ENCODE results near the gene CLUH.

Gene CLUH

DNA sequence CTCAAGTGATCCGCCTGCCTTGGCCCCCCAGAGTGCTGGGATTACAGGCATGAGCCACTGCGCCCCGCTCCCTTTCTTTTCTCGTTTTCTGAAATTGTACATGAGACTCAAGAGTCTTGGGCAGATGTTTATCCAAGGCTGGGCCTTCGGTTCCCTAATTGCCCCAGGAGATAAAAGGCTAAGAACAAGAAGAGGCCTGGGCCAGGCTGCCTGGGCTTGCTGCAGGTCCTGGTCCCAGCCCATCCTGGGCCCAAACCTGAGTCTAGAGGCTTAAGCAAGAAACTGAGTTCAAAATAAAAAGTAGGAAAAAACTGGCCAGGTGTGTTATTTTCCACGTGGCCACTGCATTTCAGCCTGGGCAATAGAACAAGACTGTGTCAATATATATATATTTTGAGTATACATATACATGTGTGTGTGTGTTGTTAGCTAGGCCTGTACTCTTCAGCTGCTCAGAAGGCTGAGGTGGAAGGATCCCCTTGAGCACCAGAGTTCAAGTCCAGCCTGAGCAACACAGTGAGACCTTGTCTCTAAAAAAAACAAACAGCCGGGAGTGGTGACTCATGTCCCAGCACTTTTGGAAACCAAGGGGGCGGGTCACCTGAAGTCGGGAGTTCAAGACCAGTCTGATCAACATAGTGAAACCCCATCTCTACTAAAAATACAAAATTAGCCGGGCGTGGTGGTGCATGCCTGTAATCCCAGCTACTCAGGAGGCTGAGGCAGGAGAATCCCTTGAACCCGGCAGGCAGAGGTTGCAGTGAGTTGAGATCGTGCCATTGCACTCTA is 6.8 kb upstream of the CLUH start:
- DNase-seq (ENCODE audit: low read depth in 2 of 2, low spot score in 1 of 2) = no peak

DNA sequence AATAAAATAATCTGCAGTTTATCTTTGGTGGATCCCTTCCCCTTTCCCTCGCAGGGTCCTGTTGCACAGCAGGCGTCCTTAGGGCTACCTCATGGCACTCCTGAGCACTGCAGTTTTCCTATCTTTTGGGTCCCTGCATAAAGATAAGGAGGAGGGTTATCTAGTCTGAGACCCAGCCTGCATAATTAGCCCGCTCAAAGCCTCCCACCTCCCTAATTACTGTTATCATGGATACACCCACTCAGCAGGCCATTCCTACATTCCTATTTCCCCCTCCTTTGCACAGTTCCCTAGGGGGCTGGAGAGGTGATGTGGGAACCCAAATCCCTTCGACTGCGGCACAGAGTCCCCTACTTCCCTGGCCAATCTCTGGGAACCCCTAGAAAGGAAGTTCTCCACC is 5.1 kb upstream of the CLUH start:
- DNase-seq (ENCODE audit: low read depth in 2 of 2, low spot score in 1 of 2) = no peak

DNA sequence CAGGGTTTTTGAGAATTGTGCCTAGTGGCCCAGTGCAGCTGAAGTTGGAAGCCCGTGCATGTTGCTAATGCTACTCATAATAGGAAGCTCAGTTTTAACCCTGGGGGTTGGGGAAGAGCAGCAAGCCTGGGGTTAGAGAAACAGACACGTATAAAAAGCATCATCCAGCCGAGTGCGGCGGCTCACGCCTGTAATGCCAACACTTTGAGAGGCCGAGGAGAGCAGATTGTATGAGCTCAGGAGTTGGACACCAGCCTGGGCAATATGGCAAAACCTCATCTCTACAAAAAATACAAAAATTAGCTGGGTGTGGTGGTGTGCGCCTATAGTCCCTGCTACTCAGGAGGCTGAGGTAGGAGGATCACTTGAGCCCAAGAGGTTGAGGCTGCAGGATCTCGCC is 2.3 kb upstream of the CLUH start:
- DNase-seq (ENCODE audit: low read depth in 2 of 2, low spot score in 1 of 2) = no peak

DNA sequence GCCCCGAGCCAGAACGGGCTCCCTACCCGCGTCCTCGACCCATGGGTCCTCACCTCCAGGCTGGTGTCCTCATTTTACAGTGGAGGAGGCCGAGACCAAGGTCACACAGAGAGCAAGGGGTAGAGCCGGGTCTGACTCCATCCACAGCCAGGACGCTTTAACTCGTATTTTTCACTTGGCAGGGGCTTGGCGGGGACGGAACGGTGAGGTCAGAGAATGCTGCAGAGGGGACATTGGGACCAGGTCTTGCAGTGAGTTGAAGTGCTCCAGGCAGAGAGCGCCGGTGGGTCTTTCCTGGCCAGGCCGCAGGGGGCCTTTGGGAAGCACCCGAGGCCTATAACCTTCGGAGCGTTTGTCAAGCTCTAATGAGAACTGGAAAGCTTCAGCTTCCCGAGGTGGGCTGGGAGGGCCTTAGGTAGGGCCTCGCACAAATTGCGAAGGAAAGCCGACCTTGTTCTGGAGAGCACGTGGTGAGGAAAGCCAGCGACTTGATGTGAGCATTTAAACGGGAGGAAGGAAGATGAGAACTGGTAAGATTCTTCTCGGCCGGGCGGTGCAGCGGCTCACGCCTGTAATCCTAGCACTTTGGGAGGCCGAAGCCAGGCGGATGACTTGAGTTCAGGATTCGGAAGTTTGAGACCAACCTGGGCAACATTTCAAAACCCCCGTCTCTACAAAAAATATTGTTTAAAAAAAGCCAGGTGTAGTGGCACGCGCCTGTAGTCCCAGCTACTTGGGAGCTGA is 908 bp upstream of the CLUH start:
- no peak for DNase-seq (ENCODE audit: low read depth in 2 of 2, low spot score in 1 of 2)

DNA sequence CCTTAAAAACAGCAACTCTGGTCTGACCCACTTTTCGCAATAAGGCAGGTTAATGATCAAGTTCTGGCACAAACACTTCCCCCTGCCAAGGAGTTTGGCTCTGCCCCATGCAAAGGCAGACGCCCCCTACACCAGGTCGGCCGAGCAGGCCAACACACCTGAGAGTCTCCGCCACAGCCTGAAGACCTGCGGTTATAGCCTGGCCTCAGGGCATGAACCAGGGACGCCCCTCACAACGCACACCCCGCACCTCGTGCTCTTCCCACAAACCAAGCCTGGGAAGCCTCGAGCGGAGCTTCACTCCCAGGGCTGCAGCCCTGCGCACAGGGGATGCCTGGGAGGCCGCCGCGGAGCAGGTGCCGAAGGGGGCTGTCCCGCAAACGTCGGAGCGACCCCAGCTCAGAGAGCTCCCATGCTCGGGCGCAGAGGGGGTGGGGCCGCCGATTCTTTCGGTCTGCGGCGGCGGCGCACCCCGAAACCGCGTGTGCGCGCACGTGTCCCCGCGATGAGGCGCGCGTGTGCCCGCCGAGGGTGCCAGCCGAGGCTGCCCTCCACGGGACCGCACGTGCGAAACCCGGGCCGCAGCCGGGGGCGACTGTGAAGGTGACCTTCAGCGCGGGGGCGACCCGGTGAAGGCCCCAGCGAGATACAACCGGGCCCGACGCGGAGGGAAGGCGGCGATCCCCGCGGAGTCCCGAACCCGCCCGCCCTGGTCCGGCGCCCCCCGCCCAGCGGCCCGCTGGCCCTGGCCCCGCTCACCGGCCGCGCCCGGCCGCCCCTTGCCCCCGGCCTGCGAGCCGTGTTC is 559 bp downstream of the CLUH start:
- DNase-seq (ENCODE audit: low read depth in 2 of 2, low spot score in 1 of 2) = no peak

DNA sequence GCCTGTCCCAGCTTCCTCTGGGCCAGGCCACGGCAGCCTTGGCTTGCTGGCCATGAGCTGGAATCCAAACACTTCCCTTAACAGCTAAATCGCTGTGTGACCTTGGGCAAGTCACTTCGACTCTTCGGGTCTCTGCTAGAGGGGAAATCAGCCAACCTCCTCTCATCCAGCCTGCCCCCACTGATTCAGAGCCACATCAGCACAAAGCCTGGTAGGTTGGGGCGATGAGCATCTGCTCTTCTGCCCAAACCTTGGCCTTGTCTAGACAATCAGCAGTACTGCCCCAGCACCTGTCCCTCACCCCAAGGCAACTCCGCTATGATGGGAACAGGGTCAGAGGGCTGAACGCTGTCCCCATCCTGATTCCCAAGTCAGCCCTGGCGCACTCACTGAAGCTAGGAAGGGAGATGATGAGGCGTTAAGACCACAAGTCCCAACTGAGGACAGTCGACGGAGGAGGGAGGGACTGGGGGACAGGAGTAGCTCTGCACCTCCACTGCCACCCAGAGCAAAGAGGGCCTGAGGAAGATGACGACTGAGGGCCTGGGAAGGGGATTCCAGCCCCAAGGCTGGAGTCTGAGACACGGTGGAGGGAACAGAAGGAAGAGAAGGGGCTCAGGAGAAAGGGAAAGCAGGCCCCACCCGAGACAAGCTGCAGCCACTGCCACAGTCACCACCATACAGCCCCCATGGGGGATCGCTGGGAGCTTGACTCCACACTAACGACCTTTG is 1.3 kb downstream of the CLUH start:
- DNase-seq (ENCODE audit: low read depth in 2 of 2, low spot score in 1 of 2) = no peak

DNA sequence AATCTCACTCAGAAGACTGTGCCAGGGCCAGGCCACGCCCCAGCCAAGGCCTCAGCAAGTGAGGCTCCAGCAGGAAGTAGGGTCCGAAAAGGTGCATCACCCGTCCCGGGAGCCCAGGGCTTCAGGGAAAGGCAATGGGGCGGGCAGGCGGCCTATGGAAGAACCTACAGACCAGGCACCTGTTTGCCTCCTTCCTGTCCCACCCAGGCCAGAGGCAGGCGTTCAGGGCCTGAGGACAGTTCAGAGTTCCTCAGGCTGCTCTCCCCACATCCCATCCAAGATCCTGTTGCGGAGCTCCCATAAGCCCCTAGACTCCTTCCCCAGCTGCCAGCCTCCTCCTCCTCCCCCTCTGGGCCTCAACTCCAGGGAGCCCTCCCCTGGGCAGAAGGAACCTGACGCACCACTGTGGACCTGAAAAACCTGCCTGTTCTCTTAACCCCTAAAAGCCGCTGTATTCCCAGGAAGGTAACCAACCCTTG is 2.3 kb downstream of the CLUH start:
- DNase-seq (ENCODE audit: low read depth in 2 of 2, low spot score in 1 of 2) = no peak

DNA sequence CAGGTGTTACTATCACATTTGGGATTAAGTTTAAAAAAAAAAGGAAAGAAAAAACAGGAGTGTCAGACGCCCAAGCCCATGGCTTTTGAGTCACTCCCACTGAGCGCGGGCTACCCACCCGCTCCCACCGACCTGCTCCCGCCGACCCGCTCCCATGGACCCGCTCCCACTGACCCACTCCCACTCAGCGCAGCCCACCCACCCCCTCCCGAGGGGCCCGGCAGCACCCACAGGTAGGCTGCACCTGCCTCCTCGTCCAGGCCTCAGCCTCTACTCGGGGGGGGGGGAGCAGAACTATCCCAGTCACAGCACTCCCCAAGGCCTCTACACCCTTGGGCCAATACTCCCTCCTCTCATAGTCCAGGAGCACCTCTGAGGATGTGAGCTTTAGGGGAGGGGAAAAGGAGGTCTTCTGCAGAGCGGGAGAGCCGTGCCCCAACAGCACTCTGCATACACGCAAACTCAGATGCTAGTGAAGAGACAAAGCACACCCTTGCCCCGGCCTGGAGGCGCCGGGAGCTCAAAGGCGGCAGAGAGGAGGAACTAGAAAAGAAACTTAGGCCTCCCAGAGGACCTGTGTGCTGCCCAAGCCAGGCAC is 2.9 kb downstream of the CLUH start:
- no peak for DNase-seq (ENCODE audit: low read depth in 2 of 2, low spot score in 1 of 2)

DNA sequence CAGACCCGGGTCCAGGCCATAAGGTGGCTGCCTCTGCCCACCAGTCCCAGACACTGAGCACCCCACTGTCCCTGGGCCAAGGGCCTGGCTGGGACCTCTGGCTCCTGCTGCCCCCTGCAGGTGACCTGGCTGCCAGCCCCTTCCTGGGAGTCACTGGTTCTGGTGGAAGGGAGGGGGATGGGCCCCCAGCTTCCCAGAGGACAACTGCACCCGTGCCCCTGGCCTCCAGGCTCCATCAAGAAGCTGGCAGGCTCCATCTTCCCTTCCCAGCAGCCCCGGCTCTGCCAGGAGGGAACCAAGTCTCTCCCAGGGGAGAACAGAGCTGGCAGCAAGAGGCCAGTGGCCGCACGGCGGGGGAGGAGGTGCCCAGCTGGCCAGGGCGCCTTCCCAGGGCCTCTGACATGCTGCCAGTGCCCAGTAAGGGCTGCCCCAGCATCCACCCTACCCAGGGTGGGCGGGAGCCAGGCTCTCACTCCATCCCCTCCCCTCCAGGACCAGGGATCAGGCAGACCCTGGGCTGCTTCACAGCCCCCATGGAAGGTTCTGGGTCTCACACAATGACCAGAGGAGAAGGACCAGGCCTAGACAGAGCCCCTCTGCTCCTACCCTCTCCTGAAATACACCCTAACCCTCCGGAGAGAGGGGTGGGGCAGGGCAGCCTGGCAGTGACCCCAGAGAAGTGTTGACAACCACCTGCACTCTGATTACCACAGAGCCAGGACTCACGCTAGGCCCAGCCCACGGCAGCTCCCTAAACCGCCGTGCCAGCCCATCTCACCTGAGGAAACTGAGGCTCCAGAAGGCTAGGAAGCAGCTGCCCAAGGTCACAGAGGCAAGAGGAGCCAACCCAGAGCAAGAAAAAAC is 3.6 kb downstream of the CLUH start:
- no peak for DNase-seq (ENCODE audit: low read depth in 2 of 2, low spot score in 1 of 2)

DNA sequence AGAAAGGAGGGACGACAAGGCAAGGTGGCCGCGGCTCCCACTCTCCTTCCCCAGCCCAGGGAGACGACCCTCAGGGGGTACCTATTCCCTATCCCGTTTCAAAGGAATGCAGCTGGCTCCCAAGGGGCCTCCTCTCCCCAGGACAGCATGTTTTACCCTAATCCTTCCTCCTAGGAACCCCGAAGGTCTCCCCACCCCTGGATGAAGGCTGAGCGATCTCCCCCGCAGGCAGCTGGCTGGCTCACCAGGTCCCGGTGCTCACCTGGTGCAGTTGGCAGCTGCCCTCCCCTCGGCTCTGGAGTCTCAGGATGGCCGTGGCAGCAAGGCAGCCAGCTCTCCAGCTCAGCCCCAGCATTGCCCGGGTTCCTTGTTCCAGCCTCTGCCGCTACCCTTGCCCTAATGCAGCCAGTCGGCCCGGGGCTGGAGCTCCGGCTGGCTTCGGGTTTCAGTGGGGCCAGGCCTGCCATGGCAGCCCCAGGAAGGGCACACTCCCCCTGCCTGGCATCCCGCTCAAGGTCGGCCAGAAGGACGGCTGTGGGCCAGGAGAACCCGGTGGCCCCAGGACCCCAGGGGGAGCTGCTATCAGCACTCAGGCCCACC is 4.6 kb downstream of the CLUH start:
- no peak for DNase-seq (ENCODE audit: low read depth in 2 of 2, low spot score in 1 of 2)

DNA sequence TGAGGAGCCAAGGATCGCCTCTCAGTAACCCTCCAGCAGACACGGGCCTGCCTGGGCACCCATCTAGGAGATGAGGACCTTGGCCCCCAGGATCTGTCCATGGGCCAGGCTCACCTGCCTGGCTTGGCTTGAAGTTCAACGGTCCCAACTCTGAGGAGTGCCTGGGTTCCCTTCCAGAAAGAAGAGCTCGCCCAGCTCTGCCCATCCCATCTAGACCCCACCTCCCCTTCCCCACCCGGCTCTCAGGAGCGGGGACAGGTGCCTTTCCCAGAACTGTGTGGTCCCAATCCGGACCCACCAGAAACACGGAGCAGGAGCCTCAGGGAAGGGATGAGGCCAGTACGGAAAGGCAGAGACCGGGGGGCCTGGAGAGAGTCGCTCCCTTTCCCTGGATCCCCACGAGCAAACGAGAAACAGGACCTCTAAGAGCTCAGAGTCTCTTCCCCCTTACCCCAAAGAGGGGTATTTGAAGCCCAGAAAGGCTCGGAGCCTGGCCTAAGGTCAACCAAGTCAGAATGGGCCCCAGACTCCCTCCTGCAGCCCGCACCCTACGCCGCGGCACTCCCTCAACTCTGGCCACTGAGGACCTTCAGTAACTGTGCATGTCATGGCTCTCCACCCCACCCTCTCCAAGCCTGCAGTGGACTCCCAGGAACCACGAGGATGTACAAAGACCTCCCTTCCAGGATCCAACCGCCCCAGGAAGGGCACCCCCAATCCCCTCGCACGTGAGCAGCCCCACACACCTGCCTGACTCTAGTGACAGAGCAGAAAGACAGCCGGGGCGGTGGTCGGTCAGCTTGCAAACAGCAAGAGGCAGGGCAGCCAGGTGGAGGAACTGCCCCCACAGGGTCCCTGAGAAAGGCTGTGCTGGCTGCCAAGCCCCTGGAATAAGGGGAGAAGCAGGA is 5.4 kb downstream of the CLUH start:
- DNase-seq (ENCODE audit: low read depth in 2 of 2, low spot score in 1 of 2) = no peak

DNA sequence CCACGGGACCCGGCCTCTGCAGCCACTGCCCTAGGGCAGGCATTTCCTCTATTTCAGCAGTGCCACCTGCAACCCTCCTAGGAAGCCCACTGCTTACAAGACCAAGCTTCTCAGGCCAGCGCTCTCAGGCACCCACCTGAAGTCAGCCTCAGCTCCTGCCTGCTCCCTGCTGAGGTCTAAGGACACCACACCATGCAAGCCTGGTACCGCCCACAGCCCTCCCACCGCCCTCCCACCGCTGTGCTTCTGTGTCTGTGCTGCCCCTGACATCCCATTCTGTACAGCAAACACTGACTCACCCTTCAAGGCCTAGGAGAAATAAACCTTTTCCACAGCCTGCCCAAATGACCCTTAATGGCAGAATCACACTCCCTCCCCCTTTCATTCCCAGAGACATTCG is 6.3 kb downstream of the CLUH start:
- DNase-seq (ENCODE audit: low read depth in 2 of 2, low spot score in 1 of 2) = no peak

DNA sequence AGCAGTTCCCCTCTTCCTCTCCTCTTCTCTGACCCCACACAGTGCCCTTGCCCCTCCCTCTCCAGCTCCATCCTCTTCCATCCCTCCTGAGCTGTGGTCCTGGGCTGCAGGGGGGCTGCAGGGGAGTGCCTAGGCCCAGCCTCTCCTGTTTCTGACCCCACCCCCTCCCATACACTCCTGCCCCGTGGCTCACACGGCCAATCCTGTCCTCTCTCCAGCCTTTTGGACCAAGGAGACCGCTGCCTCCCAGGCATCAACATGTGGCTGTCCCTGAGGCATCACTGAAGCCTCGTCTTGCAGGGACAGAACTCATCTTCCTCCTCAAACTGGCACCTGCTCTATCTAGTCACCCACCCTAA is 6.7 kb downstream of the CLUH start:
- no peak for DNase-seq (ENCODE audit: low read depth in 2 of 2, low spot score in 1 of 2)

DNA sequence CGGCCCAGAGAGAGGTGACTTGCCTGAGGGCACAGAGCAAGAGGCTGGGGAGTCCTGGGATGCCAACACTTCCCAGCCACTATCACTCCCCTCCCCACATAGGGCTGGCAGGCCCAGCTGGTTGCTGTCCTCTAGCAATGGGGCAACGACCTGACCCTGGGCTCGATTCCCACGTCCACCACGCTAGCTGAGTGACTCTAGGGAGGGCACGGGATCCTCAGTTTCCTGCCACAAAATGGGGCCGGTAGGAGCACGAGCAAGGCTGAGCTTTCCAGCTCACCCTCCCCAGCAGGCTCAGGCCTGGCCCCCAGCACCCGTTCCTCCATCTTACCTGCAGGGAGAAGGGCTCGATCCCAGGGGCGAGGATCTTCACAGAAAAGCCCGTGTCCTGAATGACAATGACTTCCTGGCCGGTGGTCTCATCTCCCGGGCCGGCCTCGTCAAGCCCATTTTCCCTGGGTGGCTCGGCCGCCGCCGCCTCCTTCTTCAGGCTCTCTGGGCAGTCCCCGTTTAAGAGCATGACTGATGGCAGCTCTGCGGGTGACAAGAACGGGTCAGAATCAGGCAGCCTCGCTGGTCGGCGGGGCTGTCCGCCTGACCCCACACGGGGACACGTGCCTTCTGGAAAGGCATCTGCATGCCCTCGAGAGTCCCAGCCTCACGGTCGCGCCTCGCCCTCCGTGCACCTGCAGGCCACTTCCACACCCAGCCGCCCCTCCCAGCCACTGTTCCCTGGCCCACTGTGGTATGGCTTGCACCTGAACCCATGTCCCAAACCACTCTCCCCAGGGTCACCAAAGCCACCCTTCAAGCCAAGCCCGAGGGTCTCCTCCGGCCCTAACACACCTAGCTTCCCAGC is 7.3 kb downstream of the CLUH start:
- DNase-seq (ENCODE audit: low read depth in 2 of 2, low spot score in 1 of 2) = no peak

DNA sequence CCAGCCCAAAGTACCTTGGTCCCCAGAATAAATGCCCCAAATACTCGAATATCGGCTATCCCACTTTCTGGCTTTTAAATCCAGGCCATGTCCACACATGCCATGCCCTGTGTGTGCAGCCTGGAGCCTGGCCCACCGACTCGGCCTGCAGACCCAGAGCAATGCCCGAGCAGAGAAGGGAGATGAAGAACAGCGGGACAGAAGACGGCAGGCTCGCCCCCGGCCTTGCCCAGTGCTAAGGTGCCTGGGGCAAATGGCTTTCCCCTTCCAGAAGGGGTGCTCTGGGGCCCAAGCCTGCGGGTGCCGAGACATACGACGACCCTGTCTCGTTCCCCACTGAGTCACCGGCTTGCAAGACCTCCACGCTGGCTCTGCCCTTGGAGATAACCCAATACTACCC is 8.0 kb downstream of the CLUH start:
- DNase-seq (ENCODE audit: low read depth in 2 of 2, low spot score in 1 of 2) = no peak

DNA sequence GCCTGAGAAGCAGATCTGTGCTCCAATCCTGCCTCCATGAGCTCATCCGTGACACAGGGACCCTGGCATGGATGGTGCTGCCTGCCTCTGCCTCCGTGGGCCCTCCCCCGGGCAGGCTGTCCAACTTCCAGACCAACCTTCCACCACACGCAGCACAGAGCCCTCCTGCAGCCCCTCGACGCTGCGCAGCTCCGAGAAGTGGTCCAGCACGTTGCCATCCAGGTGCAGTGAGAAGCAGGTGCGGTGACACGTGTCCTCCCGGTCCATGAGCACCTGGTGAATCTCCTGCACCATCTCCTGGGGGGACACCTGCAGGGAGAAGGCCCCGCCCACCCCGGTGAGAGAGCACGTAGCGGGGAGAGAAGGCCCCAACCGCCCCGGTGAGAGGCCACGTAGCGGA is 8.4 kb downstream of the CLUH start:
- no peak for DNase-seq (ENCODE audit: low read depth in 2 of 2, low spot score in 1 of 2)

DNA sequence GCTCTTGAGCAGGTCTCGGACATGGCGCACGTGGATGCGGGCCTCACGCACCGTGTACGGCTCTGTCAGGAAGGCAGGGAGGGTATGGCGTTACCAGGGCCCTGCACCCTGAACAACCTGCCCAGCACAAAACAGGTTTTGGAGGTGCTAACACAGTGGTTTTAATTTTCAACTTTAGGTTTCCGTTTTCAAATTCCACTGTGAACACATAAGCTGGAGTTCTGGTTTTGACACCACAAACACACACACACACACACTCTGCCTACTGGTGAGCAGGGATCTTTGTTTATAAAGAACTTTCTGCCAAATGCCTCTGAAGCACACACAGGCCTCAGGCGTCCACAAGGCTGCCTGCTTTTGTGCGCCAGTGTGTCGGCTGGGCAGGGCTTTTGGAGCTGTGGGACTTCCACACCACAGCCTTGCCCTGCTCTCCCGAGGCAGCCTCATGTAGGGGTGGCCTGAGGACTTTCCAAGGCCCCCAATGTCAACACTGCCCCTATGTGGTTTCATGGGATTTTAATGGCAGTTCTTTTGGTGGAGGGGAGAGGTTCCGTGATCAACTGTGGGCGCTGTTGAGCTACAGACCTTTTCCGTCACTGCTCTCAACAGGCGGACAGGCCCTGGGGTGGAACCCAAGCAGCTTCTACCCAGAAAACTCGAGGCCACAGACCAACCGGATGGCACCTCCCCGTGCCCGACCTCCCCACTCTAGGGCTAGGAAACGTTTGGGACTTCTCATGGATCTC is 9.4 kb downstream of the CLUH start:
- DNase-seq (ENCODE audit: low read depth in 2 of 2, low spot score in 1 of 2) = no peak
